Panc1 (cell line): ENCODE measurements around the gene ONECUT1. TPM values are rescaled to one million over a fixed set of nuclear protein-coding genes. Genes with fewer than 3 reads are reported as not detected.
"Not testable (repeated sequence)": the region's sequence is repeated elsewhere in the genome, so short reads cannot be mapped to it uniquely, and the experiment has no call there.

Experiments used
- ATAC-seq: fragments of 200-7000 bp; cut with Tn5 transposase; 2 replicates; pipeline ENCODE4 v1.9.1; 2020; ENCODE audit warnings: mild to moderate bottlenecking, moderate library complexity
- BruUV-seq: library from RNA; stranded (reverse); fragments of 400-500 nt; replicated peaks from 2 replicates; lab custom pipeline; 2021; lab: Mats Ljungman, UMichigan
- CTCF ChIA-PET: fragments of 300-600 bp; sonication (Branson Sonifier 250); formaldehyde crosslinking; loops from one replicate; lab custom pipeline; 2022; ENCODE audit warnings: antibody characterized with exemption; lab: Charles Lee
- POLR2A ChIA-PET: fragments of 300-600 bp; sonication (Branson Sonifier 250); formaldehyde crosslinking; loops from one replicate; lab custom pipeline; 2022; ENCODE audit warnings: antibody characterized with exemption; lab: Charles Lee
- DNase-seq: peaks from one replicate; pipeline ENCODE4 v3.0.0-alpha.2; 2010; ENCODE audit warnings: low read depth, low spot score
- H3K27ac ChIP-seq: 2 replicates; pipeline ENCODE4 v1.5.1; 2011; ENCODE audit warnings: mild to moderate bottlenecking, low read length, inconsistent platforms
- H3K27me3 ChIP-seq: fragments of 200-500 bp; sonication (Bioruptor generic); 2 replicates; pipeline ENCODE4 v1.6.0; 2014; ENCODE audit warnings: low read length, inconsistent platforms; ENCODE audit not compliant: control insufficient read depth, insufficient read depth
- H3K36me3 ChIP-seq: fragments of 200-500 bp; sonication (Bioruptor generic); 2 replicates; pipeline ENCODE4 v1.5.1; 2014; ENCODE audit warnings: inconsistent platforms, mild to moderate bottlenecking, low read length, moderate library complexity; ENCODE audit not compliant: control insufficient read depth, insufficient read depth
- H3K4me1 ChIP-seq: 2 replicates; pipeline ENCODE4 v1.5.1; 2011; ENCODE audit warnings: inconsistent platforms, mild to moderate bottlenecking, low read length, moderate library complexity; ENCODE audit not compliant: control insufficient read depth, insufficient read depth
- H3K4me3 ChIP-seq, 2 experiments: 2 replicates each; pipeline ENCODE4 v1.5.1; 2011 to 2012; ENCODE audit warnings: low read depth in 2 of 2, low read length in 2 of 2, mild to moderate bottlenecking in 2 of 2, inconsistent platforms in 1 of 2, moderate library complexity in 1 of 2
- H3K9me3 ChIP-seq: fragments of 200-500 bp; sonication (Bioruptor generic); 2 replicates; pipeline ENCODE4 v1.5.1; 2014; ENCODE audit warnings: low read depth, mild to moderate bottlenecking, inconsistent platforms, low read length, moderate library complexity; ENCODE audit not compliant: control insufficient read depth, insufficient read depth
- CTCF ChIP-seq: fragments of 450-650 bp; IDR thresholded peaks from 2 replicates; pipeline ENCODE4 v1.5.1; 2017; ENCODE audit warnings: mild to moderate bottlenecking
- POLR2AphosphoS5 ChIP-seq: IDR thresholded peaks from 2 replicates; pipeline ENCODE4 v1.6.1; 2012; ENCODE audit warnings: mild to moderate bottlenecking, low read depth, low read length, moderate library complexity
- REST ChIP-seq, 2 experiments: IDR thresholded peaks; 2 replicates each; pipeline ENCODE4 v1.6.1; 2011 to 2012; ENCODE audit warnings: low read depth in 2 of 2, control low read depth in 1 of 2, low read length in 1 of 2, mild to moderate bottlenecking in 1 of 2, moderate library complexity in 1 of 2; ENCODE audit not compliant: insufficient read depth in 1 of 2
- SIN3A ChIP-seq: IDR thresholded peaks from 2 replicates; pipeline ENCODE4 v1.6.1; 2012; ENCODE audit warnings: low read depth, mild to moderate bottlenecking, low read length, moderate library complexity, borderline replicate concordance; ENCODE audit not compliant: insufficient read depth
- TCF7L2 ChIP-seq: IDR thresholded peaks from 2 replicates; pipeline ENCODE4 v1.6.1; 2011; ENCODE audit warnings: mild to moderate bottlenecking, low read depth, low read length, inconsistent platforms
- in situ Hi-C: cut with HindIII; loops from 2 replicates; pipeline ENCODE4 v1.10.0; 2016; ENCODE audit warnings: low sequenced_read_pairs, low pct_unique_long_range_greater_than_20kb
- intact Hi-C: fragments of 100-400 bp; cut with micrococcal nuclease; formaldehyde crosslinking; loops from one replicate; pipeline ENCODE4 v1.10.0; 2022; ENCODE audit not compliant: unreplicated experiment
- total RNA-seq: library from RNA; stranded (reverse); gene quantifications from one replicate; pipeline ENCODE4 v1.2.1, GENCODE V29; 2021; ENCODE audit not compliant: unreplicated experiment

Gene ONECUT1
- total RNA-seq, 1 experiment from 2014 or later, result 0.18 TPM

GRCh38 chr15:52819253-52819652 lies 29.1 kb upstream of the ONECUT1 start:
- DNase-seq (no peak), ATAC-seq (no peak)
- Histone ChIP-seq H3K36me3 (no peaks in the 10 kb centered on the region), H3K27ac (no peak overlapping the region), H3K4me1 (no peaks in the 10 kb centered on the region), H3K27me3 (peaks cover 16% of the 10 kb centered on the region), H3K9me3 (no peaks in the 10 kb centered on the region), H3K4me3 (no peak overlapping the region)
- in situ Hi-C loops, result no loop called here
- TF ChIP-seq REST (IDR thresholded peaks at IDR 0.05; ENCODE audit: insufficient read depth in 1 of 2, low read depth in 2 of 2, low read length in 1 of 2) (no peak), SIN3A (no peak), TCF7L2 (no peak), POLR2AphosphoS5 (no peak)
- CTCF ChIA-PET, result no interaction called here
- intact Hi-C loops, result no loop called here
- no TSS peak for BruUV-seq
- POLR2A ChIA-PET, result no interaction called here

GRCh38 chr15:52815899-52816298 lies 25.8 kb upstream of the ONECUT1 start:
- H3K9me3 ChIP-seq, ATAC-seq, H3K27ac ChIP-seq, in situ Hi-C loops, CTCF ChIA-PET, BruUV-seq, H3K4me1 ChIP-seq, intact Hi-C loops, POLR2A ChIA-PET, H3K36me3 ChIP-seq, H3K4me3 ChIP-seq, DNase-seq: not testable (repeated sequence)
- H3K27me3 ChIP-seq, result peaks cover 11% of the 10 kb centered on the region

GRCh38 chr15:52808996-52809395 lies 18.9 kb upstream of the ONECUT1 start:
- in situ Hi-C loops (no loop called here), intact Hi-C loops (no loop called here)
- ChIA-PET POLR2A (no interaction called here), CTCF (no interaction called here)
- no peak for DNase-seq
- H3K4me1 ChIP-seq, result no peaks in the 10 kb centered on the region
- no peak overlapping the region for H3K4me3 ChIP-seq
- H3K9me3 ChIP-seq, result no peaks in the 10 kb centered on the region
- peaks cover 2% of the 10 kb centered on the region; the same call in 1 of the 2 replicates for H3K27me3 ChIP-seq
- H3K27ac ChIP-seq, result no peak overlapping the region
- TF ChIP-seq CTCF (no peak), REST (IDR thresholded peaks at IDR 0.05; ENCODE audit: insufficient read depth in 1 of 2, low read depth in 2 of 2, low read length in 1 of 2) (no peak), SIN3A (no peak), POLR2AphosphoS5 (no peak), TCF7L2 (no peak)
- BruUV-seq, result no TSS peak
- no peak for ATAC-seq
- no peaks in the 10 kb centered on the region for H3K36me3 ChIP-seq
